K562 (cell line): Measurements from ENCODE around the gene GAS2L1. TPM values are rescaled to one million over a fixed set of nuclear protein-coding genes. Genes with fewer than 3 reads are reported as not detected.

Experiments used
- CBX1 ChIP-seq: sonication (generic); IDR thresholded peaks from 2 replicates; pipeline ENCODE4 v1.6.1; 2016; ENCODE audit warnings: antibody characterized with exemption, low read depth, mild to moderate bottlenecking
- HDAC2 ChIP-seq: fragments of 450-650 bp; IDR thresholded peaks from 2 replicates; pipeline ENCODE4 v1.6.1; 2016; ENCODE audit warnings: mild to moderate bottlenecking
- HNRNPH1 ChIP-seq: fragments of 200-400 bp; formaldehyde crosslinking; optimal IDR thresholded peaks from 2 replicates; pipeline ENCODE3; 2017; ENCODE audit warnings: low read depth, mild to moderate bottlenecking, low read length, moderate library complexity
- RREB1 ChIP-seq: fragments of 250-450 bp; sonication (Bioruptor Pico); IDR thresholded peaks from 2 replicates; pipeline ENCODE4 v1.4.0; 2020
- SIN3B ChIP-seq: fragments of 450-650 bp; IDR thresholded peaks from 2 replicates; pipeline ENCODE4 v1.6.1; 2017; ENCODE audit warnings: low read depth, mild to moderate bottlenecking, moderate library complexity
- SP1 ChIP-seq: sonication (generic); formaldehyde crosslinking; IDR thresholded peaks from 2 replicates; pipeline ENCODE4 v1.8.1; 2022; ENCODE audit warnings: mild to moderate bottlenecking, missing genetic modification reagents
- ZNF263 ChIP-seq: sonication (generic); formaldehyde crosslinking; IDR thresholded peaks from 2 replicates; pipeline ENCODE4 v1.8.0; 2022; ENCODE audit warnings: mild to moderate bottlenecking, missing genetic modification reagents, borderline replicate concordance
- polyA plus RNA-seq, 8 experiments: library from polyadenylated mRNA; depleted of rRNA in 4 of 8; stranded (reverse) in 5 of 8; unstranded in 3 of 8; fragments of >200 nt; fragmentation: Nextera tagmentation in 2 of 8; fragmentation: Illumina TruSeq in 1 of 8; extraction: Ambion mirVana in 2 of 8; extraction: Trizol in 1 of 8; gene quantifications; 2 replicates each; pipeline versions ENCODE4 v1.2.1 to v1.2.3, GENCODE V29; 2011 to 2014; ENCODE audit warnings: inconsistent platforms in 1 of 8, missing spikeins in 1 of 8
- total RNA-seq, 7 experiments: library from RNA; depleted of rRNA in 6 of 7; stranded (reverse); fragments of >200 nt in 6 of 7; fragmentation: Illumina TruSeq in 2 of 7; extraction: Trizol in 2 of 7; gene quantifications; 2 replicates each; pipeline versions ENCODE4 v1.2.1 to v1.2.3, GENCODE V29; 2011 to 2021; ENCODE audit warnings: low replicate concordance in 1 of 7
- TF ChIP-seq, protein P1 (sequence below): fragments of 450-650 bp; IDR thresholded peaks from 2 replicates; pipeline ENCODE4 v1.6.1; 2016; ENCODE audit warnings: borderline replicate concordance

Gene GAS2L1
- total and polyA plus RNA-seq, 9 of the 15 experiments (the other 6 are each of a cell fraction or from before 2014, with no cell fraction given), result 0.56 to 19.7 (median 3.2) TPM

DNA sequence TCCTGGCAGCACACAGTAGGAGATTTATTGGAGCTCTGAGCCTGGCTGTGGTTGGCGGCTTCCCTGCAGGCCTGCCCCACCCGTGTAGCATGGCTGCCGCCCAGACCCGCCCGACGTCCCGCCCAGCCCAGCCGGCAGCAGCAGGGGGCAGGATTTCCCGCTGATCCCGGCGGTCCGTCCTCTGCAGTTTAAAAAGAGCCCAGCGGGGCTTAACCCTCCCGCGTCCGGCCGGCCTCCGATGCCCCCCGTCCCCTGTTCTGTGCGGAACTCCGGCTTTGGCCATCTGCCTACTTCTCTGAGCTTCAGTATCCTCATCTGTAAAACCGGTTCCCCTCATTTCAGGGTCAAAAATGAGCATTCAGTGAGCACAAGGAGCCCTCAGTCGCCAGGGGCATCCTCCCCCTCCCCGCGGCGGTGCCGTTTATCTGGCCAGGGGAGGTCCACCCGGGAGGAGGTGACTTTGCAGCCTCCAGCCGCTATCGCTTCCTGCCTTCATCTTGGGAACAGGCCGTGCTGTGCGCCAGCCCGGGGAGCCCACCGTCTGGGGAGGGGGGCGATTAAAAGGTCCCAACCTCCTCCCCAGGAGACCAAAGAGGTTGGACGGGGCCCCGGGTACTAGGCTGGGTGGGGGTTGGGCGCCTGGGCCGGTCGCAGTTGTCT lies at the start of gene GAS2L1 (continued):
- TF ChIP-seq RREB1 (0 out of 2 replicates have a peak, but pooled peaks have one; percentile 14), HNRNPH1 (no peak), HDAC2 (peak; percentile 87; the same call in 1 of the 2 replicates), CBX1 (no peak; the same call in 1 of the 2 replicates), ZNF263 (CRISPR knock-in tag) (no peak), SP1 (CRISPR knock-in tag) (peak; percentile 37; the same call in 1 of the 2 replicates), SIN3B (no peak)
- TF ChIP-seq, protein P1, sequence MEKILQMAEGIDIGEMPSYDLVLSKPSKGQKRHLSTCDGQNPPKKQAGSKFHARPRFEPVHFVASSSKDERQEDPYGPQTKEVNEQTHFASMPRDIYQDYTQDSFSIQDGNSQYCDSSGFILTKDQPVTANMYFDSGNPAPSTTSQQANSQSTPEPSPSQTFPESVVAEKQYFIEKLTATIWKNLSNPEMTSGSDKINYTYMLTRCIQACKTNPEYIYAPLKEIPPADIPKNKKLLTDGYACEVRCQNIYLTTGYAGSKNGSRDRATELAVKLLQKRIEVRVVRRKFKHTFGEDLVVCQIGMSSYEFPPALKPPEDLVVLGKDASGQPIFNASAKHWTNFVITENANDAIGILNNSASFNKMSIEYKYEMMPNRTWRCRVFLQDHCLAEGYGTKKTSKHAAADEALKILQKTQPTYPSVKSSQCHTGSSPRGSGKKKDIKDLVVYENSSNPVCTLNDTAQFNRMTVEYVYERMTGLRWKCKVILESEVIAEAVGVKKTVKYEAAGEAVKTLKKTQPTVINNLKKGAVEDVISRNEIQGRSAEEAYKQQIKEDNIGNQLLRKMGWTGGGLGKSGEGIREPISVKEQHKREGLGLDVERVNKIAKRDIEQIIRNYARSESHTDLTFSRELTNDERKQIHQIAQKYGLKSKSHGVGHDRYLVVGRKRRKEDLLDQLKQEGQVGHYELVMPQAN, result peak; percentile 45; the same call in 1 of the 2 replicates
